Mesenchymal stem cell (in vitro differentiated cells and primary cell): Measurements from ENCODE around the gene FMN1.

Experiments
- DNase-seq: peaks from one replicate; pipeline ENCODE4 v3.0.0-alpha.2; 2013
- H2AFZ ChIP-seq: one replicate; pipeline ENCODE4 v1.6.1; 2013; ENCODE audit warnings: low read depth, mild to moderate bottlenecking, control low read depth, inconsistent platforms, low read length, moderate library complexity
- H2AK5ac ChIP-seq: 2 replicates; pipeline ENCODE4 v1.6.1; 2013; ENCODE audit warnings: low read length, moderate library complexity, mild to moderate bottlenecking, inconsistent platforms; ENCODE audit not compliant: severe bottlenecking
- H2BK120ac ChIP-seq: one replicate; pipeline ENCODE4 v1.6.1; 2013; ENCODE audit warnings: low read depth, mild to moderate bottlenecking, inconsistent platforms, low read length, moderate library complexity
- H2BK12ac ChIP-seq, 2 experiments: one replicate each; pipeline ENCODE4 v1.6.1; 2013; ENCODE audit warnings: inconsistent platforms in 2 of 2, low read length in 2 of 2, mild to moderate bottlenecking in 2 of 2, moderate library complexity in 2 of 2, control low read depth in 1 of 2
- H2BK15ac ChIP-seq: one replicate; pipeline ENCODE4 v1.6.1; 2013; ENCODE audit warnings: mild to moderate bottlenecking, low read depth, inconsistent platforms; ENCODE audit not compliant: poor library complexity, severe bottlenecking
- H2BK5ac ChIP-seq: 2 replicates; pipeline ENCODE4 v1.6.1; 2013; ENCODE audit warnings: low read depth, mild to moderate bottlenecking, low read length, control low read depth, inconsistent platforms; ENCODE audit not compliant: poor library complexity, severe bottlenecking
- H3K14ac ChIP-seq, 2 experiments: one replicate each; pipeline ENCODE4 v1.6.1; 2013; ENCODE audit warnings: inconsistent platforms in 2 of 2, low read length in 2 of 2, control low read depth in 1 of 2, mild to moderate bottlenecking in 1 of 2, moderate library complexity in 1 of 2
- H3K18ac ChIP-seq, 2 experiments: one replicate each; pipeline ENCODE4 v1.6.1; 2013; ENCODE audit warnings: inconsistent platforms in 2 of 2, low read length in 2 of 2, control low read depth in 1 of 2, low read depth in 1 of 2, mild to moderate bottlenecking in 1 of 2
- H3K23ac ChIP-seq, 2 experiments: one replicate each; pipeline ENCODE4 v1.6.1; 2013; ENCODE audit warnings: inconsistent platforms in 2 of 2, low read length in 2 of 2, mild to moderate bottlenecking in 2 of 2, moderate library complexity in 2 of 2, control low read depth in 1 of 2
- H3K27ac ChIP-seq: 2 replicates; pipeline ENCODE4 v1.5.1; 2013; ENCODE audit warnings: mild to moderate bottlenecking, moderate library complexity, low read length, control low read depth, inconsistent platforms; ENCODE audit not compliant: poor library complexity, severe bottlenecking
- H3K27me3 ChIP-seq, 2 experiments: 2 replicates each; pipeline versions ENCODE4 v1.6.1 to v1.7.0; 2013; ENCODE audit warnings: low read length in 2 of 2, mild to moderate bottlenecking in 2 of 2, moderate library complexity in 2 of 2, control low read depth in 1 of 2, inconsistent platforms in 1 of 2; ENCODE audit not compliant: control insufficient read depth in 1 of 2, insufficient read depth in 1 of 2
- H3K36me3 ChIP-seq, 2 experiments: 2 replicates each; pipeline versions ENCODE4 v1.6.1 to v1.7.0; 2013; ENCODE audit warnings: low read length in 2 of 2, control low read depth in 1 of 2, inconsistent platforms in 1 of 2, low read depth in 1 of 2, mild to moderate bottlenecking in 1 of 2; ENCODE audit not compliant: insufficient read depth in 2 of 2, control insufficient read depth in 1 of 2
- H3K4ac ChIP-seq, 2 experiments: one replicate each; pipeline ENCODE4 v1.6.1; 2013; ENCODE audit warnings: inconsistent platforms in 2 of 2, low read length in 2 of 2, mild to moderate bottlenecking in 2 of 2, moderate library complexity in 2 of 2, control low read depth in 1 of 2, low read depth in 1 of 2
- H3K4me1 ChIP-seq: 2 replicates; pipeline ENCODE4 v1.6.1; 2013; ENCODE audit warnings: low read depth, low read length, control low read depth; ENCODE audit not compliant: control insufficient read depth, insufficient read depth
- H3K4me2 ChIP-seq: 2 replicates; pipeline ENCODE4 v1.6.1; 2013; ENCODE audit warnings: low read length, mild to moderate bottlenecking, inconsistent platforms; ENCODE audit not compliant: poor library complexity, severe bottlenecking
- H3K4me3 ChIP-seq, 2 experiments: 2 replicates each; pipeline versions ENCODE4 v1.5.1 to v1.7.0; 2013; ENCODE audit warnings: low read length in 2 of 2, mild to moderate bottlenecking in 2 of 2, control low read depth in 1 of 2, low read depth in 1 of 2; ENCODE audit not compliant: insufficient read depth in 1 of 2
- H3K79me1 ChIP-seq: replicated peaks from 2 replicates; pipeline ENCODE4 v1.6.1; 2013; ENCODE audit warnings: mild to moderate bottlenecking, control low read depth, low read length, inconsistent platforms; ENCODE audit not compliant: poor library complexity, severe bottlenecking
- H3K9ac ChIP-seq: 2 replicates; pipeline ENCODE4 v1.7.0; 2013; ENCODE audit warnings: mild to moderate bottlenecking, low read length, moderate library complexity
- H3K9me3 ChIP-seq: 2 replicates; pipeline ENCODE4 v1.7.0; 2013; ENCODE audit warnings: mild to moderate bottlenecking, low read length; ENCODE audit not compliant: control insufficient read depth
- H4K8ac ChIP-seq: one replicate; pipeline ENCODE4 v1.6.1; 2013; ENCODE audit warnings: inconsistent platforms, mild to moderate bottlenecking, low read length, moderate library complexity
- H4K91ac ChIP-seq: one replicate; pipeline ENCODE4 v1.6.1; 2013; ENCODE audit warnings: mild to moderate bottlenecking, low read length, inconsistent platforms
- WGBS: methylation state at CpG from one replicate; pipeline ENCODE4 v1.1.7; 2013; ENCODE audit warnings: mixed read lengths; 5-methylcytosine and 5-hydroxymethylcytosine counted together

The FMN1 gene

DNA sequence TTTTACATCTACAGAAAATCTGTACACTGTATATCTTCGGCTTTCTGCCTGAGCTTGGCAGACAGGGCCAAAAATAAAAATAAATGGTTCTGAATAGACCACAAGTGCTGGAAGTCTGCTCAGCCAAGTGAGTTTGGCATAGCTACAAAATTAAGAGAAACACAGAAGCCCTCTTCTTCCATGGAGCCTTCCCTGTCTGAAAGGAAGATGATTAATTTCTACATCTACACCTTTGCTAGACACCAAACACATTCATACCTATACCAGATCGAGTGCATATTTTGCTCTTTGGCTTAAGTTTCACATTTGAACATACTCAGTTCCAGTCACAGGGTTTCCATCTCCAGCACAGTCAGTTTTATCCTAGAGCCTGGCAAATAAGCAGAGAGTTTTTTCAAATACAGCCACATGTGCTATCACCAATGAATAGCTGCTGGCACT is 252.1 kb downstream of the FMN1 start:
- Histone ChIP-seq H3K9me3 (no peaks in the 10 kb centered on the region), H3K4ac (no peak overlapping the region), H4K91ac (no peak overlapping the region), H2AK5ac (no peak overlapping the region), H3K27me3 (no peaks in the 10 kb centered on the region), H2BK12ac (no peak overlapping the region), H3K18ac (no peak overlapping the region), H3K14ac (no peak overlapping the region), H3K4me2 (no peak overlapping the region), H3K23ac (no peak overlapping the region), H2BK120ac (no peak overlapping the region), H3K36me3 (no peaks in the 10 kb centered on the region), H4K8ac (no peak overlapping the region), H3K4me1 (no peaks in the 10 kb centered on the region), H3K9ac (no peak overlapping the region), H3K4me3 (no peak overlapping the region), H2AFZ (no peak overlapping the region), H2BK5ac (no peak overlapping the region), H3K79me1 (no peaks in the 10 kb centered on the region), H2BK15ac (no peak overlapping the region), H3K27ac (no peak overlapping the region)
- DNase-seq, result no peak
- WGBS, result 93% methylated on average over 2 of the region's 2 CpGs

DNA sequence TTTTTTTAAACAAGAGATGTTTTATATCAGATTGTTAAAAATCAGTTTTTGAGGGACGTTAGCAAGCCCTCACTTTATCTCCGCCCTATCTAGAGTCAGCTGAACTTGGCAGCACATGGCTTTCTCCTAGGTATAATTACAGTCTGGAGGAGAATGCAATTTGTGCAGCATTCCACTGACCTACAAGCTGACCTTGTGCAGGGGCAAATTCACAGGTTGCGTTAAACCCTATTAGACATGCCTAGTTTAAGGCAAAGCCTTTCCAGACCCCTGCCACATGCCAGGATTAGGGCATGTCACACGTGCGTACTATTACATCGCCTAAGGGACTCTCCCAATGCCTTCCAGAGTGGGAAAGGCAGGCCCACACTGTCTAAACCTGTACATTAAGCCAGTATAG is 252.7 kb downstream of the FMN1 start:
- Histone ChIP-seq H2AK5ac (no peak overlapping the region), H3K4me1 (no peaks in the 10 kb centered on the region), H3K4ac (no peak overlapping the region), H3K23ac (no peak overlapping the region), H3K27ac (no peak overlapping the region), H3K9ac (no peak overlapping the region), H3K9me3 (no peaks in the 10 kb centered on the region), H2BK12ac (peak overlapping the region in 1 of 2 experiments; percentile 51), H3K4me3 (no peak overlapping the region), H3K36me3 (no peaks in the 10 kb centered on the region), H4K8ac (no peak overlapping the region), H3K18ac (no peak overlapping the region), H2BK5ac (no peak overlapping the region), H2AFZ (no peak overlapping the region), H2BK120ac (no peak overlapping the region), H3K14ac (no peak overlapping the region), H2BK15ac (no peak overlapping the region), H3K4me2 (no peak overlapping the region), H3K79me1 (no peaks in the 10 kb centered on the region), H4K91ac (no peak overlapping the region), H3K27me3 (no peaks in the 10 kb centered on the region)
- 91% methylated on average over 5 of the region's 6 CpGs for WGBS
- no peak for DNase-seq

DNA sequence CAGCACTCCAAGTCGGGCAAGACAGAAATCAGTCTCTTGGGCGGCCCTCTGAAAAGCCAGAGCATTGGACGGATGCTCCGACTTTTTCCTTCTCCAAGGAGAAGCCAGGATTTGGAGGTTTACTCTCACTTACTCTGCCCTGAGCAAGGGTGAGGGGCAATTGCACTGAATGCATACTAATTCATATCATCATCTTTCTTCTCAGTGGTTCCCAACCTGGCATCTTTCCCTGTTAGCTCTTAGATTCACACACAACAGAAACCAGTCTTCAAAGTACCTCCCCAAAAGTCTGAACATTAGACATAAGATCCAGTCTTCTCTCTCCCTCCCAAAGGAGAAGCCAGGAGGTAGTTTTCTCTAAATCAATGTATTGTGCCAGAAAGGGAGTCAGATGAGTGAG is 257.5 kb downstream of the FMN1 start:
- no peak overlapping the region for H4K8ac ChIP-seq
- no peaks in the 10 kb centered on the region for H3K79me1 ChIP-seq
- H3K27me3 ChIP-seq, result no peaks in the 10 kb centered on the region
- H2BK120ac ChIP-seq, result no peak overlapping the region
- no peak overlapping the region for H2BK12ac ChIP-seq
- no peak overlapping the region for H2BK5ac ChIP-seq
- H3K14ac ChIP-seq, result no peak overlapping the region
- H2AFZ ChIP-seq, result no peak overlapping the region
- H2BK15ac ChIP-seq, result no peak overlapping the region
- 95% methylated on average over 4 of the region's 4 CpGs for WGBS
- H3K4me2 ChIP-seq, result no peak overlapping the region
- DNase-seq, result no peak
- no peak overlapping the region for H3K4me3 ChIP-seq
- H3K4me1 ChIP-seq, result no peaks in the 10 kb centered on the region
- H3K23ac ChIP-seq, result no peak overlapping the region
- H2AK5ac ChIP-seq, result no peak overlapping the region
- H3K27ac ChIP-seq, result no peak overlapping the region
- no peak overlapping the region for H3K18ac ChIP-seq
- H3K9me3 ChIP-seq, result peaks cover 5% of the 10 kb centered on the region
- no peak overlapping the region for H3K4ac ChIP-seq
- H3K9ac ChIP-seq, result no peak overlapping the region
- H3K36me3 ChIP-seq, result no peaks in the 10 kb centered on the region
- H4K91ac ChIP-seq, result no peak overlapping the region

DNA sequence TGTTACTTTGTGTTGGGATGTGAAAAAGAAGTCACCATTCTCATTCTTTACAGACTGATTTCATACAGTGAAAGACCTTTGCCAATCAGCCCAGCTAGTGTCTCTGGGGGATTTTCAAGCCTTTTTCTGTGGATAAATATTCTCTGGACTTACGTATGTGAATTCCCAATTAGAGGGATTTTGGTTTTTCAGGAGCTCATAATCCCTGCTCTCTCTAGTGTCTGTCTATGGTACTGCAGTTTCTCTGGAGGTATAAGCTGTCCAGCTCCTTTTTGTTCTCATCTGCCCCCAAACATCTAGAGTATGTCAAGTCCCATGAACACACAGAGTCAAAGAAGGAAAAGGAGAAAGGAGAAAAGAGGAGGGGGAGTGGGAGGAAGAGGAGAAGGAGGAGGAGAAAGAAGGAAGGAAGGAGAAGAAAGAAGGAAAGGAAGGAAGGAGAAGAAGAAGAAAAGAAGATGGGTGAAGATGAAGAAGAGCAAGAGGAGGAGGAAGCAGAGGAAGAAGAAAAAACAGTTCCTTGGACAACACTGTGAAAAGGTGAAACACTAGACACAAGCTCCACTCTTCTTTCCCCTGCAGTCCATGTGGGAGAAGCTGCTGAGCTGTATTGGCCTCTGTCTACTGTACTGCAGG is 258.1 kb downstream of the FMN1 start:
- no peaks in the 10 kb centered on the region for H3K36me3 ChIP-seq
- H3K14ac ChIP-seq, result no peak overlapping the region
- no peak overlapping the region for H2BK120ac ChIP-seq
- no peaks in the 10 kb centered on the region for H3K79me1 ChIP-seq
- H2BK15ac ChIP-seq, result no peak overlapping the region
- no peak overlapping the region for H2BK5ac ChIP-seq
- no peaks in the 10 kb centered on the region for H3K4me1 ChIP-seq
- peak overlapping the region; percentile 48 for H3K9ac ChIP-seq
- H3K4me2 ChIP-seq, result no peak overlapping the region
- no peak overlapping the region for H3K23ac ChIP-seq
- H2BK12ac ChIP-seq, result no peak overlapping the region
- no peak overlapping the region for H4K8ac ChIP-seq
- no peaks in the 10 kb centered on the region for H3K27me3 ChIP-seq
- no peak overlapping the region for H2AFZ ChIP-seq
- no peak overlapping the region for H2AK5ac ChIP-seq
- H3K4me3 ChIP-seq, result no peak overlapping the region
- H3K9me3 ChIP-seq, result peaks cover 5% of the 10 kb centered on the region
- H3K27ac ChIP-seq, result no peak overlapping the region
- H3K4ac ChIP-seq, result no peak overlapping the region
- DNase-seq, result peak; percentile 65
- 71% methylated on average over 1 of the region's 1 CpG for WGBS
- no peak overlapping the region for H4K91ac ChIP-seq
- H3K18ac ChIP-seq, result no peak overlapping the region
